AG04449 (cell line): ENCODE results near the gene CD83.

Experiments
- CTCF ChIA-PET: fragments of 350-600 bp; formaldehyde crosslinking; extraction: SDS; loops from one replicate; lab custom pipeline; 2021; ENCODE audit warnings: antibody characterized with exemption; lab: Yijun Ruan, JAX
- POLR2A ChIA-PET: fragments of 400-600, 350-600 bp; formaldehyde crosslinking; extraction: SDS; loops from one replicate; lab custom pipeline; 2020; ENCODE audit warnings: antibody characterized with exemption, inconsistent platforms; lab: Yijun Ruan, JAX
- DNase-seq: peaks from one replicate; pipeline ENCODE4 v3.0.0-alpha.2; 2010; ENCODE audit warnings: low read depth, low spot score
- H3K4me3 ChIP-seq: 2 replicates; pipeline ENCODE4 v1.5.1; 2011; ENCODE audit warnings: low read depth, mild to moderate bottlenecking, control low read depth, low read length
- CTCF ChIP-seq: IDR thresholded peaks from one replicate; pipeline ENCODE4 v1.5.1; 2011; ENCODE audit warnings: mild to moderate bottlenecking, moderate library complexity, low read length, control low read depth, inconsistent platforms; ENCODE audit not compliant: insufficient read depth; ENCODE audit errors: missing control alignments

CD83 gene

GRCh38 chr6:14074476-14075094 lies 43.0 kb upstream of the CD83 start:
- no peak for DNase-seq
- H3K4me3 ChIP-seq, result peak overlapping the region; percentile 46
- POLR2A ChIA-PET, result no interaction called here
- CTCF ChIA-PET, result interaction anchor here (1.0 to 7.1 kb wide), 4 partner anchors 8 to 280 kb away, joined by 4 to 34 read pairs (median 13); no protein-coding TSS in a partner anchor
- TF ChIP-seq CTCF, result no peak

- DNase-seq, result no peak
- CTCF ChIA-PET, result interaction anchor here (1.0 to 7.1 kb wide), 4 partner anchors 9 to 281 kb away, joined by 4 to 34 read pairs (median 13); no protein-coding TSS in a partner anchor
- TF ChIP-seq CTCF, result no peak
- H3K4me3 ChIP-seq, result peak overlapping the region; percentile 46
- POLR2A ChIA-PET, result no interaction called here
Measured at GRCh38 chr6:14075095-14075503, 42.5 kb upstream of the CD83 start.

- TF ChIP-seq CTCF, result no peak
- POLR2A ChIA-PET, result no interaction called here
- H3K4me3 ChIP-seq, result no peak overlapping the region
- DNase-seq, result no peak
- CTCF ChIA-PET, result interaction anchor here (1.4 to 7.1 kb wide), 4 partner anchors 9 to 168 kb away, joined by 3 to 34 read pairs (median 13); no protein-coding TSS in a partner anchor
Measured at GRCh38 chr6:14077193-14077867, 40.2 kb upstream of the CD83 start.

- CTCF ChIA-PET, result interaction anchor here (2.1 kb wide), 1 partner anchor 13 kb away, joined by 9 read pairs; no protein-coding TSS in a partner anchor
Measured at GRCh38 chr6:14079433-14079832, 38.1 kb upstream of the CD83 start.

GRCh38 chr6:14079971-14080370 lies 37.6 kb upstream of the CD83 start:
- no peak for TF ChIP-seq CTCF
- ChIA-PET POLR2A (no interaction called here), CTCF (interaction anchor here (0.8 to 2.1 kb wide), 2 partner anchors 13 to 171 kb away, joined by 3 to 9 read pairs; no protein-coding TSS in a partner anchor)
- DNase-seq, result no peak
- H3K4me3 ChIP-seq, result no peak overlapping the region

More at GRCh38 chr6:14079433-14079832, 38.1 kb upstream of the CD83 start:
- H3K4me3 ChIP-seq, result no peak overlapping the region
- POLR2A ChIA-PET, result no interaction called here
- TF ChIP-seq CTCF, result no peak
- DNase-seq, result no peak

- no peak overlapping the region for H3K4me3 ChIP-seq
- ChIA-PET POLR2A (no interaction called here), CTCF (no interaction called here)
- no peak for TF ChIP-seq CTCF
- no peak for DNase-seq
Measured at GRCh38 chr6:14081126-14081525, 36.4 kb upstream of the CD83 start.
